ENCODE measurements around the gene CXCR6.

Gene CXCR6

DNA sequence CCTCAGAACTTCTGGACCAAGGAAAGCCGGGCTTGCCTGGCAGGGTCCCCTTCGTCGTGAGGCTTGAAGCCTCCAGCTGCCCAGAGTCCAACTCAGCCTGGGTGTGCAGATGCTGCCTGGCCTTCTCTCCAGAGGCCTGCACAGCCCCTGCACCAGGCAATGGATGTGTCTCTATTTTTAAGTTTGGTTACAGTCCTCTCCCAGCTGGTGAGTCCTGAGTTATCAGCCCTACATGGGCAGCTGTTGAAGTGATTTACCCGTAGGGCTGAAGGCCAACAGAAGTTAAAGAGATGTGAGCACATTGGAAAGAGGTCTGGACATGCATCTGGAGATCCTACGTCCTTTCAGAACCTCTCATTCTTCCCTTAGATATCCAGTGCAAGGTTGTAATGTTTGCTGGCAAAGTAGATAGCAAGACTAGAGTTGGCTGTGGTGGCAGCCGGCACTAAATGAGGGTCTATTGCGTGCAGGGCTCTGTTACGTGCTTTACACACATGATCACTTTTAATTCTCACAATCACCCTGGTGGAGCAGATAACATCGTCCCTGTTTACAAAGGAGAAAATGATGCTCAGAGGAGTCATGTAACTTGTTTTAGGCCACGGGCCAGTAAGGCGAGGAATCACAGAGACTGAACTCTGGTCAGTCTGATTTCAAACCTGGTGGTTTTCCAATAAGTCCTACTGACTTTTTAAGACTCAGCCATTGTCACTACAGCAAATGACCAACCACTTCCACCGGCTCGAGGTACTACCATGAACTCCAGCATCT lies 42.5 kb downstream of the CXCR6 start:
- no peaks in the 10 kb centered on the region for H3K9me3 ChIP-seq (ENCODE audit: insufficient read depth, low read length)
- H3K36me3 ChIP-seq (replicated peaks; ENCODE audit: low read depth, low read length), result peaks cover 37% of the 10 kb centered on the region
- H3K4me1 ChIP-seq (ENCODE audit: low read length), result peaks cover 9% of the 10 kb centered on the region

DNA sequence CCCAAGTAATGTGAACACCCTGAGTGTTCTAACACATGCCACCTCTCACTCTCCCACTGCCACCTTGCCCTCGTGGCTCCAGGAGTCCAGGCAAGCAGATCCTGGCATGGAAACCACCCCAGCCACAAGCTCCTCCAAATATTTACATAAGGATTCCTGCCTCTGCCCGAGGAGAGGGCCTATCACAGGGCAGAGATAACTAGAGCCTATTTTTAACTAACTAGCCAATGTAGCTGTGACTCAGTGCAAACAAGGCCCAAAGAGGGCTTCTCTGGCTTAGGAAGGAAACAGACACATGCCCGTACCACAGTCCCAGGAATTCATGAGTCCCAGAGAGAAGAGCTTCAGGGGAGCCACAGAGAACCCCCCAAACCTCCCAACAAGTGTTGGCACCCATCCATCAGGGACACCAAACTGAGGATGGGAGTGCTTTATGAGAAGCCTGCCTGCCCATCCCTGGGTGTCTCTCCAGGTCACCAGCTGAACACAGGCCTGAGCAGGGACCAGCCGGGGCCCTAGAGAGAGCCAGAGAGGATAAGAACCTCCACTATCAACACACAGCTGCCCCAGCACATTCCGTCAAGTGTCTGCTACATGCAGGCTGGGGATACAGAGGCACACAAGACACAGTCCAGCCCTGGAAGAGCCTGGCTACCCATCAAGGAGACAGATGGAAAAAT lies 43.2 kb downstream of the CXCR6 start:
- Histone ChIP-seq H3K4me3 (ENCODE audit: low read length) (no peak overlapping the region), H3K9ac (ENCODE audit: low read length) (no peak overlapping the region), H2AFZ (ENCODE audit: low read depth, low read length) (no peak overlapping the region), H3K9me3 (ENCODE audit: insufficient read depth, low read length) (no peaks in the 10 kb centered on the region), H3K27ac (ENCODE audit: low read length) (no peak overlapping the region), H3K36me3 (replicated peaks; ENCODE audit: low read depth, low read length) (peaks cover 30% of the 10 kb centered on the region), H3K4me2 (ENCODE audit: low read length) (no peak overlapping the region), H4K20me1 (ENCODE audit: insufficient read depth, low read length) (peaks cover 36% of the 10 kb centered on the region), H3K79me2 (ENCODE audit: low read length) (peaks cover 38% of the 10 kb centered on the region), H3K4me1 (ENCODE audit: low read length) (peaks cover 1% of the 10 kb centered on the region; the same call in 1 of the 2 replicates), H3K27me3 (ENCODE audit: low read depth, low read length) (no peaks in the 10 kb centered on the region)
- TF ChIP-seq EZH2phosphoT487 (IDR thresholded peaks at IDR 0.05; ENCODE audit: low read depth), result no peak
- TF ChIP-seq, protein P1, sequence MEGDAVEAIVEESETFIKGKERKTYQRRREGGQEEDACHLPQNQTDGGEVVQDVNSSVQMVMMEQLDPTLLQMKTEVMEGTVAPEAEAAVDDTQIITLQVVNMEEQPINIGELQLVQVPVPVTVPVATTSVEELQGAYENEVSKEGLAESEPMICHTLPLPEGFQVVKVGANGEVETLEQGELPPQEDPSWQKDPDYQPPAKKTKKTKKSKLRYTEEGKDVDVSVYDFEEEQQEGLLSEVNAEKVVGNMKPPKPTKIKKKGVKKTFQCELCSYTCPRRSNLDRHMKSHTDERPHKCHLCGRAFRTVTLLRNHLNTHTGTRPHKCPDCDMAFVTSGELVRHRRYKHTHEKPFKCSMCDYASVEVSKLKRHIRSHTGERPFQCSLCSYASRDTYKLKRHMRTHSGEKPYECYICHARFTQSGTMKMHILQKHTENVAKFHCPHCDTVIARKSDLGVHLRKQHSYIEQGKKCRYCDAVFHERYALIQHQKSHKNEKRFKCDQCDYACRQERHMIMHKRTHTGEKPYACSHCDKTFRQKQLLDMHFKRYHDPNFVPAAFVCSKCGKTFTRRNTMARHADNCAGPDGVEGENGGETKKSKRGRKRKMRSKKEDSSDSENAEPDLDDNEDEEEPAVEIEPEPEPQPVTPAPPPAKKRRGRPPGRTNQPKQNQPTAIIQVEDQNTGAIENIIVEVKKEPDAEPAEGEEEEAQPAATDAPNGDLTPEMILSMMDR (IDR thresholded peaks at IDR 0.05; ENCODE audit: low read depth, low read length), result no peak

More for the DNA sequence above, 42.5 kb downstream of the CXCR6 start:
- Histone ChIP-seq H3K9ac (ENCODE audit: low read length) (no peak overlapping the region), H3K4me2 (ENCODE audit: low read length) (no peak overlapping the region), H3K4me3 (ENCODE audit: low read length) (no peak overlapping the region), H2AFZ (ENCODE audit: low read depth, low read length) (no peak overlapping the region), H3K79me2 (ENCODE audit: low read length) (peaks cover 34% of the 10 kb centered on the region), H3K27ac (ENCODE audit: low read length) (no peak overlapping the region), H4K20me1 (ENCODE audit: insufficient read depth, low read length) (peaks cover 36% of the 10 kb centered on the region), H3K27me3 (ENCODE audit: low read depth, low read length) (no peaks in the 10 kb centered on the region)
- TF ChIP-seq EZH2phosphoT487 (IDR thresholded peaks at IDR 0.05; ENCODE audit: low read depth), result no peak
- TF ChIP-seq, protein P1 (IDR thresholded peaks at IDR 0.05; ENCODE audit: low read depth, low read length), result no peak

DNA sequence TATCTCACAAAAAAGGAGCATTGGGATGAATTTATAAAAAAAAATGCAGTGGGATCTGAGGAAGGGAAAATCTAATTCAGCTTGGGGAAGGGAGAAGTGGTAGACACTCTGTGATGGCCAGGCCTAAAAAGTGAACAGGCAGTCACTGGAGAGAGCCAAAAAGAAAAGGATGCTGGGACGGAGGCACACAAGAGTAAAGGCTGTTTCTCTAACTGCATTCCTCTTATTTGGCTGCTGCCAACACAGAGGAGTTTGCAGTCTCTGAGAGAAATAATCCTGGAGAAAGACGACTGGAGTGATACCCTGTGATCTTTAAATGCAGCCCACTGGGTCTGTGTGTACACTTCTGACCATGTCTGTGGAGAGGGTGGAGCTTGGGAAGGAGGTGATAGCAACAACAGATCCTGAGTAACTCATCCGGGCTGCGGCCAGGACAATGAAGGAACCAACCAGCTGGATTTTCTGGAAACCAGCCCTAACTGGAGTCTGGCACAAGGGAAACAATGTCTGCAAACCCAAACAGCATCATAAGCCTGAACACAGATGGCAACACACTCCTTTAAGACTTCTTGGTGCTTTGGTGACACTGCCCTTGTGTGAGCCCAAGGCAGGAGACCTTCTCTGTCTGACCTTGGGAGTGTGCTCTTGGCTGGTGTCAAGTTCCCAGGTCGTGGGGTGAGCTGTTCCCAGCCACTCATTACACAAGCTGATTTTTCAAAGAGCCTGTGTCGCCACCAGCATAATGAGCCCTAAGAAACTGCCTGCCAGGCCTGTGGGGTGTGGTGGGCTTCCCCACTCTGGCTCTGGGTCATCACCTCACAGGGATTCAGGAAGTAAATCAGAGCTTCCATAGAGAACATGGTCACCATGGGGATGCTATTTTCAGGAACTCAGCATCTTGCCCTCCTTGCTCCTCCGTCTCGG lies 44.4 kb downstream of the CXCR6 start:
- no peak overlapping the region for H3K4me2 ChIP-seq (ENCODE audit: low read length)
- H3K27me3 ChIP-seq (ENCODE audit: low read depth, low read length), result no peaks in the 10 kb centered on the region
- no peaks in the 10 kb centered on the region for H3K9me3 ChIP-seq (ENCODE audit: insufficient read depth, low read length)
- peaks cover 36% of the 10 kb centered on the region for H4K20me1 ChIP-seq (ENCODE audit: insufficient read depth, low read length)
- H3K27ac ChIP-seq (ENCODE audit: low read length), result no peak overlapping the region
- peaks cover 21% of the 10 kb centered on the region for H3K36me3 ChIP-seq (replicated peaks; ENCODE audit: low read depth, low read length)
- no peak overlapping the region for H3K4me3 ChIP-seq (ENCODE audit: low read length)
- H3K4me1 ChIP-seq (ENCODE audit: low read length), result 0 out of 2 replicates have a peak, but pooled peaks cover 4% of the 10 kb centered on the region
- H3K79me2 ChIP-seq (ENCODE audit: low read length), result peaks cover 49% of the 10 kb centered on the region
- H3K9ac ChIP-seq (ENCODE audit: low read length), result no peak overlapping the region
- no peak overlapping the region for H2AFZ ChIP-seq (ENCODE audit: low read depth, low read length)
- TF ChIP-seq, protein P1 (IDR thresholded peaks at IDR 0.05; ENCODE audit: low read depth, low read length), result no peak

Data from OCI-LY3 (cell line).